Activated CD8-positive, alpha-beta memory T cell treated with anti-CD3 and anti-CD28 coated beads for 36 hours (primary cell): ENCODE data around the gene ZBTB37. TPM values are rescaled to one million over a fixed set of nuclear protein-coding genes. Genes with fewer than 3 reads are reported as not detected.
"Not testable (repeated sequence)": the region's sequence is repeated elsewhere in the genome, so short reads cannot be mapped to it uniquely, and the experiment has no call there.

ENCODE experiments used
- CTCF ChIA-PET: fragments of 350-600 bp; sonication (Branson Sonifier 250); formaldehyde crosslinking; loops from one replicate; lab custom pipeline; 2021; ENCODE audit warnings: antibody characterized with exemption; lab: Charles Lee
- POLR2A ChIA-PET: fragments of 350-600 bp; sonication (Branson Sonifier 250); formaldehyde crosslinking; loops from one replicate; lab custom pipeline; 2021; ENCODE audit warnings: antibody characterized with exemption; lab: Charles Lee
- total RNA-seq, 2 experiments: library from RNA; stranded (reverse); gene quantifications; one replicate each; pipeline ENCODE4 v1.2.3, GENCODE V29; 2021

The ZBTB37 gene
- total RNA-seq, 2 experiments from 2014 or later, result 7.7 to 8.3 TPM

- ChIA-PET CTCF (no interaction called here), POLR2A (no interaction called here)
Observed at GRCh38 chr1:173886746-173887611, 18.8 kb downstream of the ZBTB37 start.

GRCh38 chr1:173887627-173888026 is 19.4 kb downstream of the ZBTB37 start:
- POLR2A ChIA-PET, result no interaction called here

GRCh38 chr1:173888749-173889148 is 20.6 kb downstream of the ZBTB37 start:
- CTCF ChIA-PET, result no interaction called here
- POLR2A ChIA-PET, result no interaction called here

More at GRCh38 chr1:173887627-173888026, 19.4 kb downstream of the ZBTB37 start:
- CTCF ChIA-PET, result no interaction called here

- CTCF ChIA-PET, result no interaction called here
- POLR2A ChIA-PET, result no interaction called here
Observed at GRCh38 chr1:173889885-173890284, 21.7 kb downstream of the ZBTB37 start.

- CTCF ChIA-PET, result no interaction called here
- POLR2A ChIA-PET, result no interaction called here
Observed at GRCh38 chr1:173893611-173894010, 25.4 kb downstream of the ZBTB37 start.

- POLR2A ChIA-PET, result no interaction called here
- CTCF ChIA-PET, result no interaction called here
Observed at GRCh38 chr1:173894189-173894588, 26.0 kb downstream of the ZBTB37 start.

GRCh38 chr1:173900427-173900826 is 32.2 kb downstream of the ZBTB37 start:
- ChIA-PET POLR2A (no interaction called here), CTCF (no interaction called here)

- ChIA-PET POLR2A (no interaction called here), CTCF (no interaction called here)
Observed at GRCh38 chr1:173900992-173901391, 32.8 kb downstream of the ZBTB37 start.

GRCh38 chr1:173903827-173904531 is 35.8 kb downstream of the ZBTB37 start:
- CTCF ChIA-PET, result no interaction called here
- POLR2A ChIA-PET, result no interaction called here

GRCh38 chr1:173913111-173913510 is 44.9 kb downstream of the ZBTB37 start:
- ChIA-PET POLR2A (interaction anchor here (0.6 kb wide), 1 partner anchor 48 kb away, joined by 3 read pairs; no protein-coding TSS in a partner anchor), CTCF (no interaction called here)

GRCh38 chr1:173914366-173914871 is 46.2 kb downstream of the ZBTB37 start:
- ChIA-PET POLR2A (no interaction called here), CTCF (no interaction called here)

- ChIA-PET POLR2A (no interaction called here), CTCF (no interaction called here)
Observed at GRCh38 chr1:173915596-173915995, 47.4 kb downstream of the ZBTB37 start.

- ChIA-PET POLR2A (no interaction called here), CTCF (no interaction called here)
Observed at GRCh38 chr1:173916667-173917066, 48.5 kb downstream of the ZBTB37 start.

GRCh38 chr1:173917149-173917548 is 49.0 kb downstream of the ZBTB37 start, which contains the start of gene SERPINC1:
Gene SERPINC1 (minus strand): TSS chr1:173917327. CDS start chr1:173917259, 68 bp downstream.
- CTCF ChIA-PET, result no interaction called here
- POLR2A ChIA-PET, result no interaction called here

- POLR2A ChIA-PET, result no interaction called here
- CTCF ChIA-PET, result no interaction called here
Observed at GRCh38 chr1:173917635-173918493, 49.7 kb downstream of the ZBTB37 start.

- CTCF ChIA-PET, result interaction anchor here (0.6 kb wide), 1 partner anchor 265 kb away, joined by 3 read pairs; no protein-coding TSS in a partner anchor
Observed at GRCh38 chr1:173920861-173921260, 52.7 kb downstream of the ZBTB37 start.

GRCh38 chr1:173925306-173926242 is 57.4 kb downstream of the ZBTB37 start:
- POLR2A ChIA-PET, result no interaction called here
- CTCF ChIA-PET, result no interaction called here

More at GRCh38 chr1:173920861-173921260, 52.7 kb downstream of the ZBTB37 start:
- POLR2A ChIA-PET, result no interaction called here

- POLR2A ChIA-PET, result interaction anchor here (0.6 to 0.7 kb wide), 2 partner anchors 70 to 650 kb away, joined by 3 to 4 read pairs; no protein-coding TSS in a partner anchor
- CTCF ChIA-PET, result not testable (repeated sequence)
Observed at GRCh38 chr1:173930541-173930940, 62.4 kb downstream of the ZBTB37 start.
